ENCODE results near the gene FAM229A.
"Not testable (repeated sequence)": the region's sequence is repeated elsewhere in the genome, so short reads cannot be mapped to it uniquely, and the experiment has no call there.

Gene FAM229A

DNA sequence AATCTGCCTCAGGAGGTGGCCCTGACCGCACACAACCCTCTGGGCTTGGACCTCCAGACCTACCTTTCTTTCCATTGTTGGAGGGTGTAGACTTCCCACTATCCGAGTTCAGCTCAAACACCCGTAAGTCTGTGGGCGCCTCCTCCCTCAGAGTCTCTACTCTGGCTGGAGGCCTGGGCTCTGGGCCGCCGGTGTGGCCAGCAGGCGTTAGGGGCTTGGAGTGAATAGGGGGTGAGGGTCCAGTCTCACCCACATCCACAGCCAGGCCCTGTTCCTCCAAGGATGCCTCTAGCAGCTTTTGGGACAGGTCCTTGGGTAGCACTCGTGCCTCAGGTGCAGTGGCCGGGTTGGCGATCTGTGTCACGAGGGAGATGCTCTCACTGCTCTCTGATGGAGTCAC is 13.9 kb upstream of the FAM229A start:
- DNase-seq = no peak

- DNase-seq = no peak
These were observed 11.8 kb upstream of the FAM229A start for GRCh38 chr1:32373996-32374592.

GRCh38 chr1:32372149-32372756 is 10.0 kb upstream of the FAM229A start:
- DNase-seq = peak; percentile 27

- no peak for DNase-seq
These were observed 5.8 kb upstream of the FAM229A start for GRCh38 chr1:32367912-32368635.

- DNase-seq = no peak
These were observed 3.2 kb upstream of the FAM229A start for GRCh38 chr1:32365445-32365844.

GRCh38 chr1:32364836-32365235 is 2.6 kb upstream of the FAM229A start:
- DNase-seq = no peak

GRCh38 chr1:32363713-32364112 is 1.4 kb upstream of the FAM229A start:
- DNase-seq = no peak

- no peak for DNase-seq
These were observed 411 bp downstream of the FAM229A start for GRCh38 chr1:32361674-32362473.

- DNase-seq = no peak
These were observed 994 bp downstream of the FAM229A start for GRCh38 chr1:32361308-32361673.

- DNase-seq = no peak
These were observed 3.9 kb downstream of the FAM229A start for GRCh38 chr1:32358435-32358834.

DNA sequence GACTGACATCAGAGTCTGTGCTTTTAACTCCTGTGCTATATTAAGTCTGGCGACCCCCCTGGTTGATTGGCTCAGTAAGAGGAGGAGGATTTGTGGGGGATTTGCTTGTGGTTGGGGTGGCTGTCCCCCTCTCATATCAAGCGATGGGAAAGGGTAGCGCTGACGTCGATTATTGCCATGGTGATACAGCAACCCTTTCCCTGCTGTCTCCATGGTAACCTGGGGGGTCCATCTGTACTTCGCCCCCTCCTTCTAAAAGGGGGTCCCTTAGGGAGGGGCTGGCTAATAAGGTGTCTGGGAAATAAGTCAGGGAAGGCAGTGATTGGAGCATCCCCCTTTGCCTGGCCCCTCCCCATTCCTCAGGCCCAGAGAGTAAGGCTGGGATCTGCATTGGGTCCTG is 4.7 kb downstream of the FAM229A start:
- DNase-seq = no peak

- DNase-seq = no peak
These were observed 5.8 kb downstream of the FAM229A start for GRCh38 chr1:32356478-32356877.

DNA sequence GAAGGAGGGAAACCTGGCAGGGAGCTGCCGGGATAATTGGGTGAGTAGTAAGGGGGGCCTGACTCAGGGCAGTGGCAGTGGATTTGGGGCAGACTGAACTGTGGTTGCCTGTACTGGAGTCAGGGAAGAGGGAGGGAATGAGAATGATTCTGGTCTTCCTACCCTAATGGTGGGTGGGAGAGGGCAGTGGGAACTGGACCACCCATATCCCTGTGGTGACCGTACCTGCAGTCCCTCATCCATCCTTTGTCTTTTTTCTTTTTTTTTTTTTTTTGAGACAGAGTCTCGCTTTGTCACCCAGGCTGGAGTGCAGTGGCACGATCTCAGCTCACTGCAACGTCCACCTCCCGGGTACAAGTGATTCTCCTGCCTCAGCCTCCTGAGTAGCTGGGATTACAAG is 6.5 kb downstream of the FAM229A start:
- DNase-seq = not testable (repeated sequence)

DNA sequence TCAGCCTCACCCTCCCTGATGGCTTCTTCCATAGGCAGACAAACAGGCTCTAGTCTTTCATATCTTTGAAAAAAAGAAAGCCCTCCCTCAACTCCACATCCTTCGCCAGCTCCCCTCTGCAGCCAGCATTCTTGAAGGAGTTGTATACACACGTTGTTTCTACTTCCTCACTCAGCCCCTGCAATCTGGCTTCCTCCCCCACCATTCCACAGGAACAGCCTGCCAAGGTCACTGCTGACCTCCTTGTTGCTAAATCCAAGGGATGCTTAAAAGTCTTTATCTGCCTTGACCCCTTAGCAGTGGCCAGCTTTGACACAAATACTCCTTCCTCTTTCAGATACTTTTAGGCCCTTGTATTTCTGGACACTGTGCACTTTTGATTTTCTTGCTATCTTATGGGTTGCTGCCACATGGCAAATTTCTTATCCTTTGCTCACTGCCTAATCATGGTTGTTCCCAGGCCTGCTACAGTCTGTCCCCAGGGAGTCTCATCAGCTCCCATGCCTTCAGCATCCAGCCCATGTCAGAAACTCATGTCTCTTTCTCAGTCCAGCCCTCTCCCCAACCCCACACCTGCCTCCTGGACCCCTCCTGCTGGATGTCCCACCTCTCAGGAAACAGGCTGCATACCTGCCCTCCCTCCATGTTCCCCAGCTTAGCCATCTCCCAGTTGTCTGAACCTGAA is 8.3 kb downstream of the FAM229A start:
- DNase-seq = no peak

DNA sequence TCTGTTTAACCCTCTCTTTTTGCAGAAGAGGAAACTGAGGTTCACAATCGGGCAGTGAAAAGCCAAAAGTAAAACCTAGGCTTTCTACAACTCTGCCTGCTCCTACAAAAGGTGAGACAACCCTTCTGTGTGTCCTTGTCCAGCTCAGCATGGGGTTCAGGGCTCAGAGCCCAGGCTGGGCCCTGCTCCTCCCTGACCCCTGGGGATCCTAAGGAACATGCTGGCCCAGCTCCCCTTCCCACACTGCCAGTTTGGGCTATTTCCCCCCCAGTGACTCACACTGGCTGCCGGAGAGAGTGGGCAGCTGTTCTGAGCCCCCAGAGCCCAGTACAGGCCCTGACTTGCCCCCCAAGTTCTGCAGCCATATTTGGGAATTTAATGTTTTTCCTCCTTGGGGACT is 8.9 kb downstream of the FAM229A start:
- no peak for DNase-seq

DNA sequence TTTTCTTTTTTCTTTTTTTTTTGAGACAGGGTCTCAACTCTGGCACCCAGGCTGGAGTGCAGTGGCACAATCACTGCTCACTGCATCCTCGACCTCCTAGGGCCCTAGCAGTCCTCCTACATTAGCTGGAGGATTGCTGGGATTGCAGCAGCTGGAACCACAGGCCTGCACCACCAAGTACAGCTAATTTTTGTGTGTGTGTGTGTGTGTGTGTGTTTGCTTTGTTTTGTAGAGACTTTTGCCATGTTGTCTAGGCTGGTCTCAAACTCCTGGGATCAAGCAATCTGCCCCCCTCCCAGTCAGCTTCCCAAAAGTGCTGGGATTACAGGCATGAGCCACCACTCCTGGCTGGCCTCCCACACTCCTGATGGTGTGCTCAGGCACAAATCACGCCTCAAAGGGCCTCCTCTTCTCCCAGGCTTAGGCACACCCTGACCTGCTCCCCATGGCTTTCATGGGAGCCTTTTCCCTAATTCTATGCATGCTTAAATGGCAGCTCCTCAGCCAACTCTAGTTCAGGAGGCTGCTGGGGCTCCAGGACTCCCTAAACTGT is 9.4 kb downstream of the FAM229A start:
- DNase-seq = no peak

GRCh38 chr1:32352239-32352745 is 10.0 kb downstream of the FAM229A start:
- DNase-seq = no peak

DNA sequence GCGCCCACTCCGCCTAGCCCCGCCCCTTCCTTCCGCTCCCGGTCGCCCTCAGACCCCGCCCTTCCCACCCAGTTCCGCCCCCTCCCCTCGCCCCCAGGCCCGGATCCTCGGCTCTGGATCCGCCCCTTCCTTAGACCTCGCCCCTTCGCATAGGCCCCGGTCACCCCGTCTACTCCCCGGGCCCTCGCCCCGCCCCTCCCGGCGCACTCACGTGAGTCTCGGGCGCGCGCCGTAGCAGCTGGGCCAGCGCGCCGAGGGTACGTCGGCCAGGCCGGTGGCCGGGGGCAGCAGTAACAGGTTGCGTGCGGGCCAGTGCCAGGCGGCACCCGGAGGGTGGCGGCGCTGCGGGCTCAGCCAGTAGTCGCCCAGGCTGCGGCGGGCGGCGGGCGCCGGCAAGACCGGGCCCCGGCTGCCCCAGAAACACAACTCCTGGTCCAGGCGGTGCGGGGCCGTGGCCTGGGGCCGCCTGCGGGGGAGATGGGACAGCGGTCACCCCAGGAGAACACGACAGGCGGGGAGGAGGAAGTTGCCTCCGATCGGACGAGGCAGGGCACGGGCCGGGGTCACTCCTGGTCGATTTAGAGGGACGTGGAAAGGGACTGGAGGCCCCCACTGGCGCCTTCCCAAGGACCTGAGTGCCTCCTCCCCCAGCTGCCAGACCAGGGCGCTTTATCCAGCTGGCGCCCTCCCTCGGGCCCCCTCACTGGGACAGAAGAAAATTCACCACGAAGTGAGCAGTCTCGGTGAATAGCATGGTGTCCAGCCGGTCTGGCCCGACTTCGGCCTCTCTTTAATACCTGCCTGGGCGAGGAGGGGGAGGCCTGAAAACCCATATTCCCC is 10.7 kb downstream of the FAM229A start:
- peak; percentile 86 for DNase-seq

- no peak for DNase-seq
These were observed 11.4 kb downstream of the FAM229A start for GRCh38 chr1:32350785-32351398.

DNA sequence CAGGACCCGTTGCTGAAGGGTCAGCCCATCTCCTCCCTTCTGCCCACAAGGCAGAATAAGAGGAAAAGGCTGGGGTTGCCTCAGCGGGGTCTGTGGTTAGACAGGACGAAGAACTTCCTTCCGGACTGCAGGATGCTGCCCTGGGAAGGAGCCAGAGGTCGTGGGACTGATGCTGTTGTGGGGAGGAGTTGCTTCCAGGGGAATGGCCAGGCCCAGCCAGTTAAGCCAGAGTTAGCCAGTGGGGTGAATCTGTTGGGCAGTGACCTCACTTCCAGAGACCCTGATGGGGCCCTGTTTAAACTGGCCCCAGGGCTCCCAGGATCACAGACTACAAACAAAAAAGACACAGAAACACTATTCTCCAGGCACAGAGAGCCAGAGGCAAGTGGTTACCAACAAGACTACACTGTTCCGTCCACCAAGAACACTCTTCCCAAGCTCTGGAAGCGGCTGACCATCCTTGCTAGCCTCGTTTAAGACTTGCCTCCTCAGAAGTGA is 13.0 kb downstream of the FAM229A start:
- no peak for DNase-seq
